Fibroblast of skin of left biceps (primary cell): ENCODE measurements around the gene SLC43A2.

Experiments
- DNase-seq, 2 experiments: peaks; one replicate each; pipeline ENCODE4 v3.0.0-alpha.2; 2013; ENCODE audit warnings: low read depth in 2 of 2

Gene SLC43A2

DNA sequence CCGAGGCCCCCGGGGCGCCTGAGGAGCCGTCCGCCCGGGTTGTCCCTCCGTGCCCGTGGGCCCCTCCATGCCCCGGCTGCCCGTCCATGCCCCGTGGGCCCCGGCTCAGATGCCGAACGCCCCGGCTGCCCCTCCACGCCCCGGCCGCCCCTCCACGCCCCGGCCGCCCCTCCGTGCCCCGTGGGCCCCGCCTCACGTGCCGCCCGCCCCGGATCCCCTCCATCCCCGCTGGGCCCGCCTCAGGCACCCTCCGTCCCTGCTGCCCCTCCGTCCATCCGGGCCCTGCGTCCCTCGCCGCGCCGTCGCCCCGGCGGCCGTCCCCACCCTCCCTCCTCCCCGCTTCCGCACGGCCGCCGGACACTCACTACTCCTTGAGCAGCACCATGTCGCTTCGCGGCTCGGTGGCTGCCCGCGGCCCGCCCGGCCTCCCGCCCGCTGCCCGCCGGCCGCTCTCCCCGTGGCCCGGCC, 66.4 kb downstream of the SLC43A2 start:
- DNase-seq: no peak

DNA sequence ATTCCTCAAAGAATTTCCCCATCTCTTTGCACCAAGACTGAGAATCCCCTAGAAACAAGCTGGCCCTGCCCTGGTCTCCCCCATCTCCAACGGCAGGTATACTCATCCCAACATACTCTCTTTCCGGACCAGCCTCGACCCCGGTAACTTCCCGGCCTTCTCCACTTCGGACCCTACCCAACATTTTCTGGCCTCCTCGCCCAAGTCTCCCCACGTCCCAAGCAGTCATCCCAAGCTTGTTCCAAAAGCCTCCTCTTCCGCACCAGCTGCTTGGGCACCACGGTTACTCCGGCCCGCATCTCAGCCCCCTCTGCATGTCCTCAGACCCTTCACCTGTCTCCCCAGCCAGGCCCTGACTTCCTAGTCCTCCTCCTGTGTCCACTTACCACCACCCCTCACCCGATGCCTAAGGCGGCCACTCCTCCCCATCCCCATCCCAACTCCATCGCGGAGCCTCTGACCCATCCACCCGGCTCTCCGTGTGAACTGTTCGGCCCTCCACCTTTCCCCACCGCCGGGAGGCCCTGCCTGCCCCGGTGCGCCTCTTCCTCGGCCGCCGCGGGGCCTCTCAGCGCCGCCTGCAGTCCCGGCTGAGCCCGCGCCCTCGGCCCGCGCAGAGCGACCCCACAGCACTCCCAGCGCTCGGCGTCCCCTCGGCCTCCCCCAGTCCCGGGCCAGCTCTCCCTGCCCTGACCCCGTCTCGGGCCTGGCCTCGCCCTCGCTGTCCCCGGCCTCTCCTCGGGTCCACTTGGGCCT, 67.0 kb downstream of the SLC43A2 start:
- DNase-seq: no peak

DNA sequence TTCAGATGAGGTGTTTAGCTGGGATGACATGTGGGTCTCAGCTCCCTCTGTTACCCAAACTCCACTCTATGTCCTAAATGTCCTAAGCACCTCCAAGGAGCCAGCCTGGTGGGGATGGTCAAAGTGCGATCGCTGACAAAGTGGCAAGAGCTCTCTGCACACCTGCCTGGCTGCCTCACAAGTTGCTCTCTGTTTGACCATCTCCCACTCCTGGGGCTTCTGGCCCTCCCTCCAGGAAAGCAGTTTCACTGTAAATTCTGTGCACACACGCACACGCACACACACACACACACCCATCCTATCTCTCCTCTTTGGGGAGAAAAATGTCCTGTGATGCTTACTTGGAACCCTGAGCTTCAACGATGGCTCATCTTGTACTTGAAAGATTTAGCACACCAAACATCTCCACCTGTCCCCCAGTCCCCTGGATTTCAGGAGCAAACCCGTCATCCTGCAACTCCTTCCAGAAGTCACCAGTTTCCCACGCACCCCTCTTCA, 67.7 kb downstream of the SLC43A2 start:
- no peak for DNase-seq

DNA sequence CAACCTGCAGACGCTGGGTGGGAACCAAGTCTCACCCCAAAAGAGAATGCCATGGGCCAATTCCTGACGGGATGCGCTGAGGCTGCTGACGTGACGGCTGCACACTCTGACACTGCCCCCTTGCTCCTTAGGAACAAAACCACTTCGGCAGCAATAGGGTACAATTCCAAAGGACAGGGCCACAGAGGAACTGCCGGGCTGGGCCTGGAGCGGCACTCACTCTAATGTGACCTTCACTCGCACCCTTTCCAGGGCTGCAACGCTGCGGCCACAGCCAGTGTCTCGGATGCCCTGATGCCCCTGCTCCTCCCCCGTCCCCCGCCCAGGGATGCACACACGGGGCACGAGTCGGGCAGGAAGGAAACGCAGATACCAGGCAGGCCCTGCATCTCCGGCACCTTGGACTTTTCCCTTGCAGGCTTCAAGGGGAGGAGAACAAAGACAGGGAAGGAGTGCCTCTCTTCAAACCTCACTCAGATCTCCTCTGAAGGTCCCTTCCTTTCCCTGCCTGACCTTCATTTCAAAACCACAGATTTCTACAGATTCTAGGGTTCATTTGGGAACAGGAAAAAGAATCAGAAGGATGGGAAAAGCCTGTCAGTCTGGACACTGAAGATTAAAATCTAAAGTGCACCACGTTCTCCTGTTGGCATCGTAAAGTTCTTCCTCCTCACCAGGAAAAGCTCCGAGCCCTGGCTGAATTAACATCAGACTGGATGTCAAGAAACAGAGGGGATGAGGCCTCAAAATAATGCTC, 68.4 kb downstream of the SLC43A2 start:
- DNase-seq: no peak

DNA sequence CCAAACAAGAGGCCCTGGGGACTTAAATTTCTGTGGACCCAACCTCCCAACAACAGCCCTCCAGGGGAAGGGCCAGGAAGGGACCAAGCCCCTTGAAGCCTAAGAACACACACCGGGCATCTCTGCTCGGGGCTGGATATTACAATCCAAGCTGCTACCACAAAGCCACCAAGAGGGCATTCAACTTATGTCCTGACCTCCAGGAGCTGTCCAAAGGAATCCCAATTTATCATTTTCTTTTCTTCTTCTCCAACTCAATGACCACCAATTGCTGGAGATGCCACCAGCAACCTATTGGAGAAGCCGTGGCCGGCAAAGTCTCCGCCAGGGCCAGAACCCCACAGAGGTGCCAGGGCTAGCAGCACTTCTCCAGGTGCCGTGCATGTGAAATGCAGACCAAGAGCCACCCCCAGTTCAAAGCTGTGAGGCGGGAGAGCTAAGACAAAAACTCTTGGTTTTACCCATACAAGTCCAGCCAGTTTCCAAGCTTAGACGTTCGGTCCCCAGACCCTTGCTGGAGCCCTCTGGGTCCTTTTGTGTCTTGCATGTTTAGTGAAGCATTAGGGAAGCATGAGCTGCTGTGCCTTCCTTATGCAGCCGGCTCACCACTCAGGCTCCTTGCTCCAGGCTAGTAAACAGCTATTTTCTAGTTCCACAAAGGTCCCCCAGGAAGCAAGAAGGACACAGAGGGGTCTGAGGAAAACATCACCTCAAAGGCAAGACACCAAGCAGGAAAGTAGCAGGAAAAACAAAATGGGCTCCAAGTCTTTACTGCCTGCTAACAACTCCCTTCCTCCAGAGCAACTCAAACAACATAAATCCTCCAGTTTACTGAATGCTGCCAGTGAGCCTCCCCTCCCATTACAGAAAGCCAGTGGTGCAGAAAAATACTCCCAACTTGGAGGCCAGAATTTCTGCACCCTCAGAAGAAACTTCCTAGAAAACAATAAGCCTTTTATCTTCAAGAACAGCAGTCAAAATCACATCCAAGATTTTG, 69.3 kb downstream of the SLC43A2 start:
- DNase-seq: no peak

DNA sequence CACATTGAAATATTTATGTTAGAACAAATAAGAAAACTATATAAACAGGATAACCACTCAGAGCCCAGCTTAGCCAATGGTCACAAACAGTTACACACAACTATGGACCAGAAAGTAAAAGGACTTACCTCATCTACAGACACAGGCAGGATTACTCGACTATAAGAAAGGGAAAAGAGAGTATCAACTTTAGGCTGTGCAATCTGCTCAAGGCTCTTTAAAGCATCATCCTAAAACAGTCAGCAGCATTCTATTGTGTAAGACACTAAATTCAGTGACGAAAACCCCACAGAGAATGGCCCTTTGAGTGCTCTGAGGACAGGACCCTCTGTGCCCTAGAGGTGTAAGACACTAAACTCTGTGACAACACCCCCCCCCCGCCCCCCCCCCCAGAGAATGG, 70.2 kb downstream of the SLC43A2 start:
- DNase-seq: no peak

DNA sequence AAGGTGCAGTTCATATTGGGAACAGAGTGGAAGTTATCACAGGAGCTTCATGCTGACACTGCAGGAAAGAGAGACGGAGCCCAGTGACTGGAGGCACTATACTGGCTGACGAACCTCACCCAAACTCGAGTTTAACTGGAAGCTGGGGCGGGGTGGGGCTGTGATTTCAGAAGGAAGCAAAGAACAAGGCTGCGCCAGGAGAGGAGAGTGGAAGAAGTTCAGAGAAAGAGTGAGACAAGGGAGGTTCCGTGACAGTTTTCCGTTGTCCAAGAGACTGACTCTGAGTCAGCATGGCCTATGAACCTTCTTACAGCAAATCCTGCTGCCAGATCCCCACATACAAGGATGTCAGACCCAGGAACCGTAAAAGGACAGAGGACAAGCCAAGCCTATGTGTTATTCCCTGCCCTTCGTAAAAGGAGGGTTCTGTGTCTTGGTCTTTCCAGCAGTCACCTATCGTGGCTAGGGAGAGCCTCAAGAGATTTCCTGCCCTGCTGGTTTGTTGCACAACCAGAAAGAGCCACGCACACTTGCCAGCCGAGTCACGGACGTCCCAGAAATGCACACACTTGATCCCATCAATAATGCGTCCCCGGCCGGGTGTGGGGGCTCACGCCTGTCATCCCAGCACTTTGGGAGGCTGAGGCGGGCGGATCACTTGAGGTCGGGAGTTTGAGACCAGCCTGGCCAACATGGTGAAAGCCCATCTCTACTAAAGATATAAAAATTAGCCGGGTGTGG, 71.1 kb downstream of the SLC43A2 start:
- no peak for DNase-seq

DNA sequence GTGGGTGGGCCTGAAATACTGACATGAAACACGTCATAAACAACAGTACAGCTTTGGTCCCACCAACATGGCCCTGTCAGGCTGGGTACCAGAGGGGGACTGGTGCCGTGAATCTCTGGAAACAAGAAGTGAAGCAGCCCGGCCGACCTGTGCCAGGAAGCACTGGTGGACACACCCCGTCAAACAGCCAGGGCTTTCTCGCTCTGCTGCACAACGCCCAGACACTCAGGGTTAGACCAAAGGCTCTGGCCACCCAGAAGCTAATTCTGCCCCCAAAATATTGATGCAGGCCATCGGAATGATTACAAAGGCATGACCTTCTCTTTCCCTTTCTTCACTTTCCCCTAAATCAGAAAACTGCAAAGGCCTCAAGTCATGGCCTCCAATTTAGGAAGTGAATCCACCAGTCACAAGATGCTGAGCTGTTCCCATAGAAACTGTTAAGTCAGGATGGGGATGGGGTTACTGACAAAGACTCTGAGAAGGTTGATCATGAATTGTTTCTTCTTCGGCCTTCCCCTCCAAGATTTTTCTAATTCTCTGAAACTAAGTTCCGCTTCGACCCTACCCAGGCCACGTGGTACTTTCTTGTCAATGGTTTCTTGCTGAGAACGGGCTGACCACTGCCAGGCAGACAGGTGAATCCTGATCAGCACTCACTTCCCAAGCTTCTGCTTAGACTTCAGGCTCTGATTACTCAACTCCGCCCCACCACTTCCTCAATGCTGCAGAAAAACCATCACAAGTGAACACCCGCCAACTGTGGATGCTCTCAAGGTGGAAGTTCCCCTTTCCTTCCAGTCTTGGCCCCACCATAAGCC, 72.8 kb downstream of the SLC43A2 start:
- DNase-seq: no peak

DNA sequence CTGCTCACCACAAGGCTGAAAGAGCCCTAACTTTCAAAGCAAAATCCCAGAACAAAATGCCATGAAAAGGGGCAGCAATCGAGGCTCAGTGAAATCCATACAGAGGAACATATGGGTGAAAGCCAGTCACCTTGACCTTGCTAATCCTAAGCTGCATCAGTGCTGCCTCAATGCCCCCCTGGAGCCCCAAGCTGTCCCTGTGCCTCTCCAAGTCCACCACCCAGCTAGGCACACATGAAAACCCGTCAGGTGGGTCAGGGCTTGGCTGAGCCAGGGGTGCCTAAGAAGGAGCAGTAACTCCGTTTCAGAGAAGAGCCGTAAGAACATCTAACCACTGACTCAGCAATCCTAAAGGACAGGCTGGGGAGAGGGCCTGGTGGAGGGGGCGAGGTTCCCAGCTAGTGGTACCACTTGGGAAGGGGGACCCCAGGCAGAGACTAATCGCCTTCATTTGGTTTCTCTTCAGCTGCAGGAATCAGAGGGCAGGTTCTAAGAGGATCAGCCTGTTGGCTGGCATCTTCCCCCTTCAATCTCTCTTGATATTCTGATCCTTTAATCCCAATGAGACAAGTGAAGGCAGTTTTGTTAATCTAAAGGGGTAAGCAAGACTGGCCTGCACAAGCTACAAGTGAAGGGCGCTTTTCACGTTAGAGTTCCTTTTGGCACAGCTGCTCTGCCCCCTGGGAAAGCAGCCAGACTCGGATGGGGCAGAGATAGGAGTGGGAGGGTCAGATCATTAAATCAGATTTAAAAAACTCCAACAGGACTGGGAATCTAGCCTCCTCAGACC, 73.7 kb downstream of the SLC43A2 start:
- no peak for DNase-seq

DNA sequence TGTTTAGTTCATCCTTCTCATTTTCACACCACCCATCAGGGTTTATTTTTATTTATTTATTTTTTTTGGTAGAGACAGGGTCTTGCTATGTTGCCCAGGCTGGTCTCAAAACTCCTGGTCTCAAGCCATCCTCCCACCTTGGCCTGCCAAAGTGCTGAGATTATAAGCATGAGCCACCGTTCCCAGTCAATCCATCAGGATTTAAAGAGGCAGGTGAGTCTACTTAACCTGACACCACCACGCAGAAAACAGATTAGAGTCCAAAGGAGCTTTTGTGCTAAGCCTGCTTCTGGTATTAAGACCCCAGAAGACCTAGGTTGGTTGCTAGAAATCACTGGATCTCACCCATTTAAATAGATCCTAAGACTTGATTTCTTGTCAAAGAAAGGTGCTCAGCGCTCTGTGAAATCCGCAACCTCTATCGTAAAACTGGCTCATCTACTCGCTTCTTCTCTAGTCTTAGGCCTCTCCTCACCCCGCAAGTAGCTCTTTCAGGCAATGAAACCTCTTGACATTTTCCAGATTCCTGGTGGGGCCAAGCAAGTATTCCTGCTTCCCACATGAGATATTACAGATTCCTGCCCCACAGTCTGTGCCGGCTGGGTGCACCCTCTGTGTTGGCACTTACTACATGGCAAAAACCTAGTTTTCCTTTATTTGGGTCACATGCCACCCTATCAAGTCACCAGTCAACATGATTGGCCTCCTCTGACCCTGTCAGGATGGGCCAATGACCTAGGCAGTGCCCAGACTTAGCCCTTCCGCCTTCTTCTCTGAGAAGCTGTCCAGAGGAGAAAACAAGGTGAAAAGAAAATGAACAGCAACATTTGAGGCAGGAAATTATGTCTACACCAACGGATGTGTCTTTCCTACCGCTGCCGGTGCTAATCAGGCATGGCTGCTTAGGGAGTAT, 75.0 kb downstream of the SLC43A2 start:
- DNase-seq: no peak

DNA sequence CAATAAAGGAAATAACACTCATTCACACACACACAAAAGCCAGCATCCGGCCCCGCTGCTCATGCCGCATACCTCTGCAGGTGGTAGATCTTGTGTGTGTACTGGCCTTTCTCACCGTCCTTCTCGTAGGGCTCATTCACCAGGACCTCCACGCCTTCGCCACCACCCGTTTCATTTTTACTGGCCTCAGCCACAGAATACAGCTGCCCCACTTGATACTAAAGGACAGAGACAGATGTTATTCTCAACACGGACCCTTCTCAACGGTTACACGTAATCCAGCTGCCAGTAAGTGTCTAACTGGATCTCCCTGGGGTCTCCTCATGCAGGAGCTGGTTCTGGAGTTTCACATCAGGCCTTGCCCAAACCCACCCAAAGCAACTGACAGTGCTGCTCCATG, 75.7 kb downstream of the SLC43A2 start:
- DNase-seq: no peak

DNA sequence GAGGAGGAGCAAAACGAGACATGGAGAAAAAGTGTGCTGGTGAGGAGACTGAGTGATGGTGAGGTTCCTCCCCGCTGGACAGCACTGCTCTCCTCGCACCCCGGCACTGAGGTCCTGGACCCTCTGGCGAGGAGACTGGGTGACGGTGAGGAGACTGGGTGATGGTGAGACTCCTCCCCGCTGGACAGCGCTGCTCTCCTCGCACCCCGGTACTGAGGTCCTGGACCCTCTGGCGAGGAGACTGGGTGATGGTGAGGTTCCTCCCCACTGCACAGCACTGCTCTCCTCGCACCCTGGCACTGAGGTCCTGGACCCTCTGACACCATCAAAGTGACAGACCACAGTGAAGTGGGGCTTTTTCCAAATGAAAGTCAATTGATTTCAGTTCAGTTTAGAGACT, 76.9 kb downstream of the SLC43A2 start:
- DNase-seq: no peak

DNA sequence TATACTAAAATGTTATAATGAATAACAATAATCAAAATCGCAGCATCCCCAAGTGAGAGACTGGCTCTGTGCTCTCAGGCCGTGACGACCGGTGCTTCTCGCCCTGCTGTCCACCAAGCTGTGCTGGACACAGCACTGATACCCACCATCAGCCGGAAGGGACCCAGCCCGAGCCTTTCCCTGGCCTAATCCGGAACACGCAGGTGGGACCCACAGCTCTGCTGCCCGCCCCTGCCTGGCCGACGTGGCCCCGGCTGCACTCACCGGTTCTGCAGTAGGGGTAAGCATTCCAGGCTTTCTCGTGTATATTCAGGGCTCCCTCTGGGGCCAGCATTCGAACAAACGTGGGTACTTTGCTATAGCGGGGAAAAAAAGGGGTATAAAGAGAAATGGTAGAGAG, 80.6 kb downstream of the SLC43A2 start:
- DNase-seq: no peak

DNA sequence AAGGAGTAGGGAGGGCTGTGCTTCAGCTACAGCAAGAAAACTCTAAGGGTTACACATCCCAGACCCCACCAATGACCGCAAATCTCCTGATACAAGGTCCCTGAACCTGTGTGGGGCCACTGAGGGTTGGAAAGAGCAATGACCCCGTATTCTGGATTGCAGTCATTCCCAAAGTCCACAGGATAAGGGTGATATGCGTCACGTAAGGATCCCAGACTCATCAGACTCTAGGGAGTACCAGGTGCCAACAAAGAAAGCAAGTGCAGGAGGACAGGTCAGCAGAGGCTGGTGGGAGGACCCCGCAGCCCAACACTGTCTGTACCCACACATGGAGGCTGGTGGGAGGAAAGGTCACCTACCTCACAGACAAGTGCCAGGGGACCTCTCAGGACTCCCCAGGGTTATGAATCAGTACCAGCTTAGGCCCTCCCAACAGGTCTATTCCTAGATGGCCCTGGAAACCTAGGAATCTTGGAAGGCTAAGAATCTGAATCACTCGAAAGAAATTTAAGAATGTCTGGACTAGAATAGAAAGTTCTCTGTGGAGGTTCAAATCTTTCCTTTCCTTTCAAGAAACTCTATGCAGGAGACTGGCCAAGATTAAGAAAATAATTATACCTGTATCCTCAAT, 82.2 kb downstream of the SLC43A2 start:
- DNase-seq: no peak

DNA sequence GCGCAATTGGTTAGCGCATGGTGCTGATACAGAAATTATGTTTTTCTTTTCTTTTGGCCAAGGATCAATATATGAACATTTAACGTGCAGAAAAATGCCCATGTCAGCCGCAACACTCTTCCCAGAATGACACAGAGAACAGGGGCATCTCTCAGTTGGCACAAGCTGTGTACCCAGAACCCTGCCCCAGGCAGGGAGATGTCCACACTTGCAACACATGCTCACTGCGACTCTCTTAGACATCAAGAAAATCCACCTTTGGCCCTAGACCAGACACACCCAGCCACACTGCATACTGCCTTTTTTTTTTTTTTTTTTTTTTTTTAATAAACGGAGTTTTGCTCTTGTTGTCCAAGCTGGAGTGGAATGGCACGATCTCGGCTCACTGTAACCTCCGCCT, 83.0 kb downstream of the SLC43A2 start:
- DNase-seq: no peak

DNA sequence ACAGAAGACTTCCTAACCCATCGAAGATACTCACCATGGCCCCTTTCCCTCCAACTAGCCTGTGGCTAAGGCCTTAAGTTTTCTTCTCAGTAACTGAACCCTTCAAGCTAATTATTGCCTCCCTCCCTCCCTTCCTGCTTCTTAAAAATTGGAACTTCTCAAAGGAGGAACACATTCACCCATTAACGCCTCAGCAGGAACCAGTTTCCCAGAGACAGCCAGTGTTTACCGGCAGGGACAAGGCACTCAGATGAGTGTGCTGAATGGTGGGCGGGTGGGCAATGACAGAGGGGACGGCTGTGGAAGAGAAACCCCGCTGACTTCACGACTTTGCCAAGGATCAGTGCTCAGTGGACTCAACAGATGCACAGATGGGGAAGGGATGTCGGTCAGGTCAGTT, 86.3 kb downstream of the SLC43A2 start:
- no peak for DNase-seq

DNA sequence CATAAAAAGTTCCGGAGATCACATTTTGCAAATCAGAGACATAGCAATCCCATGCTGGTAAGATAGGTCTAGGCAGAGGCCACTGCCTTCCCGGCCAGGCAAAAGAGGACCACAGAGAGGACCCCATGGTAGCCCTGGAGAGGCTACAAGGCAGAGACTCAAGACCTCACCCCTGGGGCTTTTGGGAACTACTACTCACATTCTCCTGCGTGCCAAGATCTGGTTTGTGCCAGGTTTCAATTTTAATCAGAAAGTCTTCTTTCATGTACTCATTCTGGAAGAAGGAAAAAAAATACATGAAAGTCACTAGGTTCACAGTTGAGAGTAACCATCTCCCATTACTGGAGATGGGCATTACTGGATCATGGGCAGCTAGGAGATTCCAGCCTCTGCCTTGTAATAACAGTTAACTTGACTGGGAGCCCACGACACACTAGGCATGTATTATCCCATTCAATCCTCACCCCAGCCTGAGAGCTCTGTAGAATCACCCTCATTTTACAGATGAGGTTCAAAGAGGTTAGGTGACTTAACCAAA, 87.2 kb downstream of the SLC43A2 start:
- DNase-seq: no peak

DNA sequence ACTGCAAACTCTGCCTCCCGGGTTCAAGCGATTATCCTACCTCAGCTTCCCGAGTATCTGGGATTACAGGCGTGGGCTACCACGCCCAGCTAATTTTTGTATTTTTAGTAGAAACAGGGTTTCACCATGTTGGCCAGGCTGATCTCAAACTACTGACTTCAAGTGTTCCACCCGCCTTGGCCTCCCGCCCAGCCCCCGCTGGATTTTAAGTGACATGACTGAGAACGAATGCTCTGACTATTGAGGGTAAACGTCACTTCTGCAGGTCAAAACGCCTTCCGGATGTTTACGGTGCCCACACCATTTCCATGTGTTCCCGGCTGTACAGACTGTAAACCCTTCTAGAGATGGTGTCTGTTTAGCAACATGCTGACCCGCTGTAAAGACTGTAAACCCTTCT, 88.8 kb downstream of the SLC43A2 start:
- DNase-seq: no peak
